Gastrocnemius medialis (tissue), 4 donors: Measurements from ENCODE around the gene ZIM2.

Source experiments
- CTCF ChIP-seq, 5 experiments: fragments of 450-650 bp in 3 of 5; fragments of 200-600 bp in 2 of 5; sonication (generic) in 2 of 5; IDR thresholded peaks in 4 of 5; conservative IDR thresholded peaks in 1 of 5; 1 replicate in 4 of 5; 2 replicates in 1 of 5; pipeline ENCODE4 v1.5.1; 2016 to 2019; ENCODE audit warnings: antibody characterized with exemption in 5 of 5, mild to moderate bottlenecking in 3 of 5, moderate library complexity in 3 of 5
- POLR2A ChIP-seq, 2 donors: fragments of 450-650 bp; IDR thresholded peaks; one replicate each; pipeline ENCODE4 v1.6.1; 2017; ENCODE audit warnings: antibody characterized with exemption in 2 of 2, mild to moderate bottlenecking in 2 of 2, moderate library complexity in 2 of 2

GRCh38 chr19:56823417-56823816 is 17.1 kb downstream of the ZIM2 start:
- no peak for TF ChIP-seq CTCF (IDR thresholded peaks at IDR 0.05 in 4 of 5, conservative IDR thresholded peaks at IDR 0.05 in 1 of 5)
- no peak for TF ChIP-seq POLR2A (IDR thresholded peaks at IDR 0.05)
